ENCODE results near the gene ELMOD1. TPM values are rescaled to one million over a fixed set of nuclear protein-coding genes. Genes with fewer than 3 reads are reported as not detected.
"Not testable (repeated sequence)": the region's sequence is repeated elsewhere in the genome, so short reads cannot be mapped to it uniquely, and the experiment has no call there.

Gene ELMOD1
- total RNA-seq, 1 experiment from 2014 or later: 0.35 TPM

- intact Hi-C loops (cut with micrococcal nuclease; ENCODE audit: unreplicated experiment): loop anchor here (5.0 kb wide), 1 partner anchor 320 kb away; no protein-coding TSS in a partner anchor
- Mint-ChIP-seq H3K27ac (ENCODE audit: unreplicated experiment) (no peak overlapping the region), H3K36me3 (ENCODE audit: insufficient read depth, unreplicated experiment) (no peaks in the 10 kb centered on the region), H3K9me3 (ENCODE audit: low read depth, unreplicated experiment) (no peaks in the 10 kb centered on the region), H3K4me3 (ENCODE audit: low read depth, unreplicated experiment) (no peak overlapping the region), H3K4me1 (ENCODE audit: low read depth, unreplicated experiment) (no peaks in the 10 kb centered on the region), H3K27me3 (ENCODE audit: unreplicated experiment) (peaks cover 14% of the 10 kb centered on the region)
- no peak for TF ChIP-seq CTCF (IDR thresholded peaks at IDR 0.05; ENCODE audit: unreplicated experiment)
- DNase-seq: no peak
- CTCF ChIA-PET: no interaction called here
- no TSS peak for BruUV-seq (replicated peaks)
These were observed 13.6 kb upstream of the ELMOD1 start for GRCh38 chr11:107577346-107577711.

GRCh38 chr11:107579169-107579568, 11.8 kb upstream of the ELMOD1 start:
- H3K9me3 Mint-ChIP-seq (ENCODE audit: low read depth, unreplicated experiment); H3K27ac Mint-ChIP-seq (ENCODE audit: unreplicated experiment); BruUV-seq (replicated peaks); H3K4me1 Mint-ChIP-seq (ENCODE audit: low read depth, unreplicated experiment); H3K4me3 Mint-ChIP-seq (ENCODE audit: low read depth, unreplicated experiment); DNase-seq; H3K36me3 Mint-ChIP-seq (ENCODE audit: insufficient read depth, unreplicated experiment); CTCF ChIA-PET: not testable (repeated sequence)
- intact Hi-C loops (cut with micrococcal nuclease; ENCODE audit: unreplicated experiment): loop anchor here (5.0 kb wide), 1 partner anchor 318 kb away; no protein-coding TSS in a partner anchor
- peaks cover 14% of the 10 kb centered on the region for H3K27me3 Mint-ChIP-seq (ENCODE audit: unreplicated experiment)

- Mint-ChIP-seq H3K4me3 (ENCODE audit: low read depth, unreplicated experiment) (no peak overlapping the region), H3K4me1 (ENCODE audit: low read depth, unreplicated experiment) (no peaks in the 10 kb centered on the region), H3K36me3 (ENCODE audit: insufficient read depth, unreplicated experiment) (no peaks in the 10 kb centered on the region), H3K9me3 (ENCODE audit: low read depth, unreplicated experiment) (no peaks in the 10 kb centered on the region), H3K27me3 (ENCODE audit: unreplicated experiment) (peaks cover 14% of the 10 kb centered on the region), H3K27ac (ENCODE audit: unreplicated experiment) (no peak overlapping the region)
- TF ChIP-seq CTCF (IDR thresholded peaks at IDR 0.05; ENCODE audit: unreplicated experiment): no peak
- intact Hi-C loops (cut with micrococcal nuclease; ENCODE audit: unreplicated experiment): no loop called here
- no TSS peak for BruUV-seq (replicated peaks)
- CTCF ChIA-PET: no interaction called here
- DNase-seq: no peak
These were observed 9.8 kb upstream of the ELMOD1 start for GRCh38 chr11:107581147-107581546.

GRCh38 chr11:107583629-107584195, 7.2 kb upstream of the ELMOD1 start:
- Mint-ChIP-seq H3K36me3 (ENCODE audit: insufficient read depth, unreplicated experiment) (no peaks in the 10 kb centered on the region), H3K9me3 (ENCODE audit: low read depth, unreplicated experiment) (no peaks in the 10 kb centered on the region), H3K27ac (ENCODE audit: unreplicated experiment) (no peak overlapping the region), H3K4me1 (ENCODE audit: low read depth, unreplicated experiment) (no peaks in the 10 kb centered on the region), H3K4me3 (ENCODE audit: low read depth, unreplicated experiment) (no peak overlapping the region), H3K27me3 (ENCODE audit: unreplicated experiment) (peaks cover 31% of the 10 kb centered on the region)
- no peak for TF ChIP-seq CTCF (IDR thresholded peaks at IDR 0.05; ENCODE audit: unreplicated experiment)
- CTCF ChIA-PET: no interaction called here
- no TSS peak for BruUV-seq (replicated peaks)
- intact Hi-C loops (cut with micrococcal nuclease; ENCODE audit: unreplicated experiment): no loop called here
- no peak for DNase-seq

GRCh38 chr11:107587306-107587979, 3.5 kb upstream of the ELMOD1 start:
- peaks cover 8% of the 10 kb centered on the region for H3K4me1 Mint-ChIP-seq (ENCODE audit: low read depth, unreplicated experiment)

More at GRCh38 chr11:107587306-107587979, 3.5 kb upstream of the ELMOD1 start:
- CTCF ChIA-PET: interaction anchor here (0.6 kb wide), 1 partner anchor 1063 kb away, joined by 3 read pairs; no protein-coding TSS in a partner anchor
- H3K27me3 Mint-ChIP-seq (ENCODE audit: unreplicated experiment): peaks cover 51% of the 10 kb centered on the region
- H3K9me3 Mint-ChIP-seq (ENCODE audit: low read depth, unreplicated experiment): no peaks in the 10 kb centered on the region
- H3K4me3 Mint-ChIP-seq (ENCODE audit: low read depth, unreplicated experiment): no peak overlapping the region
- intact Hi-C loops (cut with micrococcal nuclease; ENCODE audit: unreplicated experiment): no loop called here
- peaks cover 14% of the 10 kb centered on the region for H3K36me3 Mint-ChIP-seq (ENCODE audit: insufficient read depth, unreplicated experiment)
- BruUV-seq (replicated peaks): no TSS peak
- DNase-seq: no peak
- no peak overlapping the region for H3K27ac Mint-ChIP-seq (ENCODE audit: unreplicated experiment)
- no peak for TF ChIP-seq CTCF (IDR thresholded peaks at IDR 0.05; ENCODE audit: unreplicated experiment)
